Hematopoietic multipotent progenitor cell (in vitro differentiated cells): Measurements from ENCODE around the gene LRRC10B. TPM values are rescaled to one million over a fixed set of nuclear protein-coding genes. Genes with fewer than 3 reads are reported as not detected.

ENCODE experiments used
- DNase-seq, 3 donors: peaks; one replicate each; pipeline ENCODE4 v3.0.0-alpha.2; 2011 to 2015; ENCODE audit warnings: low read depth in 2 of 3, low spot score in 2 of 3
- total RNA-seq: library from RNA; depleted of rRNA; stranded (reverse); fragments of >200 nt; gene quantifications from one replicate; pipeline ENCODE4 v1.2.3, GENCODE V29; 2012

LRRC10B gene
- total RNA-seq, 1 donor: under 0.01 TPM

- no peak for DNase-seq
Measured at GRCh38 chr11:61507012-61507768, 1.4 kb upstream of the LRRC10B start.

GRCh38 chr11:61509043-61510029 is 787 bp downstream of the LRRC10B start:
- DNase-seq: peak; percentile 22 to 86 (median 82)

- no peak for DNase-seq
Measured at GRCh38 chr11:61510166-61510919, 1.8 kb downstream of the LRRC10B start.

- DNase-seq: no peak
Measured at GRCh38 chr11:61510974-61511373, 2.4 kb downstream of the LRRC10B start.

GRCh38 chr11:61511383-61511782 is 2.8 kb downstream of the LRRC10B start:
- no peak for DNase-seq

DNA sequence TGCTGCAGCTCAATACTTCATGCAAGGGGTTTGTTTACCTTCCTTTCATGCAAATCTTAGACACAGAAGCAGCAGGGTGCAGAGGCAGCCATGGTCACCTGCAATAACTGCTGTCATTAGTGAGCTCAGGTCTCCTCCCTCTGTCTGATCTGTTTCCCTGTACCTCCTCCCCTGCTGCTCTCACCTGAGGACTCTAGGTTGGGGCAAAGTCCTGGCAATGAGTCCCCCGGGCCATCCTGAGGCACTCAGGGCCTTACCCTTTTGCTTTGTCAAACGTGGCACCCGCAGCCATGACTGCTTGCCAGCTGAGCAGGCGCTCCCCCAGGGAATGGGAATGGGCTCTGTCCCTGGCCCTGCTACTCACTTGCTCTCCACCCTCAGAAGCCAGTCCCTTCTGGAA is 3.9 kb downstream of the LRRC10B start:
- DNase-seq: no peak

DNA sequence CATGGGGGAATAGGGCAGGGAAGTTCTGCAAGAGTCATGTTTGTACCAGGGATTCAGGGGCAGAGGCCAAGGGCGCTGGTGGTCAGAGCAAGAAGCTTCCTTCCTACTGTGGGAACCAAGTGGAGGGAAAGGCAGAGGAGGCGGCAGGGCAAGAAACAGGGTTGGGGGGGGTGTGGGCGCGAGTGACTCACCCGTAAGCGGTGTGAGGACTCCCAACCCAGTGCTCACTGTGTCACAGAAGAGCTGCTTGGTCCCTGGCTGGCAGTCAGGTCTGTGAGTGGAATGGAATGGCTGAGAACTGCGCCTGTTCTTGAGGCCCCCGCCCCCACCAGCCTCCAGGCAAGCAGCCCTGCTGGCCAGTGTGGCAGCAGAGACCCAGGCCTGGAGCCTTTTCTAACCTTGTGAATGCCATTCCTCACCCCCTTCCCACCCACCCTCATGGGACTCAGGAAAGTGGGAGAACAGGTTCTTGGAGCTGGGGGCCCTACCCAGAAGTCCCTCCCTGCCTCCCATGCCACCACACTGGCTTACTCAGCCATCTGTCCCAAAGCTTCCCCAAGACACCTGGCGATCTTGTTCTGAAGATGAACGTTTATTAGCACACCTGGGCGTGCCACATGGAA is 4.7 kb downstream of the LRRC10B start:
- DNase-seq: no peak

DNA sequence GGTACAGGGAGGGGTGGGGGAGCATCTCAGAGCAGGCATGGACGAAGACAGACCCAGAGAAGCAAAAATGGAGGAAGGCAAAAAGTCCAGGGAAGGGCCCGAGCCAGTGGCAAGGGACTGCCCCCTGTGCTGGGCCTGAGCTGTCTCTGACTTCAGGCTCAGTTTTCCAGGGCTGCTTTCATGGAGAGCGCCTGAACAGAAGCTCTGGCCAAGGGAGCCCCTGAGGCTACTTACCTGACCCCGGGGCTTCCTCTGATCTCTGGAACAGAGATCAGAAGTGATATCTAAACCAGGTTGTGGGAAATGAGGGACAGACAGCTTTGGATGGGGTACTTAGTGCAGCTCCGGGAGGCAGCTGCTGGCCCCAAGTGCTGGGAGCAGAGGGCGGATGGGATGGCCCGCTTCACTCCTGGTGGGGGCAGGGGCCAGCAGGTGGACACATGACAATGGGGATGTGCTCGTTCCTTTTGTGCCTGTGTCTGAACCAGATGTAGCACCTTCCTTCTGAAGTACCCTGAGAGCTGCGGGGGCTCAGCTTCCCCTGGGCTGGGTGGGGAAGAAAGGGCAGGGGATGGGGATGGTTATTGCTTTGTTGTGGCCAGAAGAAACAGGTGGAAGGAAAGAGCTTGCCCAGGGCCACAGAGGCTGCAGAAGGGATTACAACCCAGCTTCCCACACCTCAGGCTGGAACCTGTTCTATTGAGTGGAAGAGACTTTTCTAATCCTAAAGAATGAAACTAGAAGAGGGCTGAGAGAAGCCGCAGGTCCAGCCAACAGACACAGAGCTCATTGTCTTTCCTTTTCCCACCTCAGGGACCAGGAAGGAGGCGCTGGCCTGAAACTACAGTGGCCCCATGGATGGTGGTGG is 5.7 kb downstream of the LRRC10B start:
- DNase-seq: no peak

- no peak for DNase-seq
Measured at GRCh38 chr11:61515686-61516085, 7.1 kb downstream of the LRRC10B start.

DNA sequence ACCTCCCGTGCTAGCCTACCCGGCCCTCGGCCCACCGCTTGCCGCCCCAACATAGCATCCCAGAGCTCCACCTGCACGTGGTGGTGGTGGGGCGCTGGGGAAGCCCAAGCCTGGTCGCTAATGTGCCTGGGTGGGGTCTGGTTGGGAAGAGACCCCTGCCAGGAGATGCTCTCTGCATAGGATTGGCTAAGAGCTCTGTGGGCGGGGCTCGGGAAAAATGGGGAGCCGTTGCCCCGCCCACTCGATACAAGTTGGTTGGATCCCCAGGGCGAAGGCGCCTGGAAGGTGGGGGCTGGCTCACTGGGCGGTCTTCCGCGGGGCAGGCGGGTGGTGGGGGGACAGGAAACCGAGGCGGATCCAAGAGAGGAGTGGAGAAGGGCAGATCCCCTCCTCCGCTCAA is 7.6 kb downstream of the LRRC10B start:
- peak in 1 of 3 donors; percentile 20 for DNase-seq

DNA sequence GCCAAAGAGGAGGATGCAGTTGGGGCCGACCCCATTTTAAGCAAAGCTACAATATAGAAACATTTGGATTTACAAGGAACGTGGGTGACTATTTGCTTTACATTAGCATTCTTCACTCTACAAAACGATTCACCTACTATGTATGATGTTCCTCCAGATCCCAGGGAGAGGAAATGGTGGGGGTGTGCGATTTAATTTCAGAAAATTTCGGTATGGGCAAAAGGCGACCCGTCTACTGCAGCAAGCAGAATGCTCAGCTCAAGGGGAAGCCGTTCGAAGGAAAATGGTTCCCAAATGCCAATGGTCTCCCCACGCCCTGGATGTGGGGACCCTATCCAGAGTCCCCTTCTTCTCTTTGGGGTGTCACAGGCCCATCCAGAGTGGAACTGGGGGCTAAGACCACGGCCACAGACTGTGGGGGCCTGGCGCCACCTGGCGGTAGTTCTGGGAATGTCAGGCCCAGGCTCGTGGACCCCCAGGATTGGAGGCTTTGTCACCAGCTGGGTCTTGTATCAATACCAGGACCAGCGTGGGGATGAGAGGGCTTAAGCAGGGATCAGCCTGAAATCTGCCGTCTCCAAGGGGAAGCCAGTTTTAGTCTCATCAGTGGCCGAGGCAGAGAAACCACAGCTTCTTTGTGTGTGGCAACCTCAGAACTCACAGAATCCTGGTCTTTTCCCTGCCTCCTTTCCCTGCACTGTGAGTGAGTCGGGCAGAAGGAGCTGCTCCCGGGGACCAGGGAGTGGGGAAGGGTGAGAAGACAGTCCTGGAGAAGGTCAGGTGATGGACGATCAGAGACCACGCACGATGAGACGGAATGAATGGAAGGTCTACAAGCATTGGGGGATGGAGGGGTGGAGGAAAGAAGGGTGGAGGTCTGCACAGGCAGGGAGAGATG is 8.4 kb downstream of the LRRC10B start:
- peak; percentile 41 to 61 (median 48) for DNase-seq

DNA sequence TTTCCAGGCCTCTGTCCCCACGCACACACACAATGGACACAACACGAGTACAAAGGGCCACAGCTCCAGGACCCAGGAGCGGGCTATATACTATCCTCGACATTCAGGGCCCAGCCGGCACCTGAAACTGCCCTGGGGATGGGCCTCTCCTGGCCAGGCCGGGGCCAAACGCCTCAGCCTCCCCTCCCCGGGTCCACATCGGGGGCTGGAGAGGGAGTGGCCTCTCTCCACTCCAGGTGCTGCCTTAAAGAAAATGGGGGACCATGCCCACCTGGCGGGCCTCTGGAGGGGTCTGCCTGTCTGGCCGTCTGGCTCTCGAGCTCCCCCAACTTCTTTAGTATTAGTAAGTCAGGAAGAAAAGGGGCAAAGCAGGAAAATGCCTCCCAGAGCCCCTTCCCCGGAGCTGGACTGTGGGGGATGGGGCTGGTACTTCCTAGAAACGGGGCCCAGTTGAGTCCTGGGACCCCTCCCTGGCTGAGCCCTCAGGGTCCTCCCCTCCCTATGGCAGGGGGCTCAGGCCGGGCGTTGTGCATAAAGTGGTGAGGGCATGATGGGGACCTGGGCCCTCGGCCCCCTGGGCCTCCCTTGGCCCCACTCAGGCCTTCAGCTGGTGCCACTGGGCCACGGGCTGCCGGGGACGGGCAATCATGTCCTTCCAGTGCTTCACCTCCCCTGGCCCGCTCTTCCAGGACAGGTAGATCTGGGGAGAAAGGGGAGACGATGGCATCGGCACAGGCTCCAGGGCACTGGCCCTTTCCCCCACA is 9.7 kb downstream of the LRRC10B start:
- DNase-seq: no peak

GRCh38 chr11:61522881-61523280 is 14.3 kb downstream of the LRRC10B start:
- no peak for DNase-seq

GRCh38 chr11:61524446-61524845 is 15.9 kb downstream of the LRRC10B start:
- no peak for DNase-seq

- DNase-seq: no peak
Measured at GRCh38 chr11:61524963-61525587, 16.5 kb downstream of the LRRC10B start.

DNA sequence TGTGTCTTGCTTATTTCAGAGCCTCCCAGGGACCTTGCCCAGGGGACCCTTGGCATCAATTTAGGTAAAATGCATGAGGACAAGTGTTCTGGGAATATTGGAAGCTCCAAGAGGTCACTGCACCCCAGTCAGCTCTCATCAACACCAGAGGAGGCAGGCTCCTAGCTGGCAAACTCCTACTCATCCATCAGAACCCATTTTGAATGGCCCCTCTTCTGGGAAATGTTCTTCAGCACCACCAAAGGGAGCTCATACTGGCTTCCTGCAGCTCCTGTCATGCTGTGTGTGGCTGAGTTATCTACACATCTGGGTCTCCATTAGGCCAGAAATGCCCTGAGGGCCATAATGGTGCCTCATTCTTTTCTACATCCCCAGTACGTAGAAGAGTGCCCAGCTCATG is 17.7 kb downstream of the LRRC10B start:
- no peak for DNase-seq
